Stimulated activated naive CD8-positive, alpha-beta T cell treated with anti-CD3 and anti-CD28 coated beads, Interleukin-15, amount 100 ng/mL, for 72 hours (primary cell): Measurements from ENCODE around the gene IFT20.
A peak's percentile ranks its signal among the peaks of the same experiment; 100 is the strongest.

Experiments
- ATAC-seq: fragments of 150-1000 bp; cut with Tn5 transposase; 2 replicates; pipeline ENCODE4 v1.10.0; 2021; ENCODE audit warnings: mild to moderate bottlenecking, moderate library complexity
- DNase-seq, 2 donors: peaks; one replicate each; pipeline ENCODE4 v3.0.0; 2021 to 2022
- H3K27ac Mint-ChIP-seq, 2 donors: one replicate each; pipeline ENCODE4 v1.8.0; 2022; ENCODE audit warnings: mild to moderate bottlenecking in 2 of 2, mixed read lengths in 2 of 2, moderate library complexity in 2 of 2
- H3K27me3 Mint-ChIP-seq: one replicate; pipeline ENCODE4 v1.8.0; 2022; ENCODE audit warnings: mixed read lengths
- H3K4me1 Mint-ChIP-seq: one replicate; pipeline ENCODE4 v1.8.0; 2022; ENCODE audit warnings: mild to moderate bottlenecking, mixed read lengths
- H3K4me3 Mint-ChIP-seq, 2 donors: one replicate each; pipeline ENCODE4 v1.8.0; 2022; ENCODE audit warnings: mild to moderate bottlenecking in 2 of 2, mixed read lengths in 2 of 2, moderate library complexity in 1 of 2
- H3K9me3 Mint-ChIP-seq, 2 donors: one replicate each; pipeline ENCODE4 v1.8.0; 2022; ENCODE audit warnings: mixed read lengths in 2 of 2

Gene IFT20

GRCh38 chr17:28368306-28368831, 33.1 kb upstream of the IFT20 start:
- no peaks in the 10 kb centered on the region for H3K9me3 Mint-ChIP-seq
- H3K27ac Mint-ChIP-seq = peak overlapping the region in 1 of 2 donors; percentile 83
- ATAC-seq = no peak
- H3K4me1 Mint-ChIP-seq = peaks cover 26% of the 10 kb centered on the region
- DNase-seq = no peak
- H3K27me3 Mint-ChIP-seq = no peaks in the 10 kb centered on the region
- no peak overlapping the region for H3K4me3 Mint-ChIP-seq

GRCh38 chr17:28367641-28368305, 32.5 kb upstream of the IFT20 start:
- peak overlapping the region in 1 of 2 donors; percentile 83 for H3K27ac Mint-ChIP-seq
- ATAC-seq (no peak), DNase-seq (no peak)
- peaks cover 20% of the 10 kb centered on the region for H3K4me1 Mint-ChIP-seq
- H3K9me3 Mint-ChIP-seq = no peaks in the 10 kb centered on the region
- no peak overlapping the region for H3K4me3 Mint-ChIP-seq
- no peaks in the 10 kb centered on the region for H3K27me3 Mint-ChIP-seq

- Mint-ChIP-seq H3K9me3 (no peaks in the 10 kb centered on the region), H3K27me3 (no peaks in the 10 kb centered on the region), H3K27ac (no peak overlapping the region), H3K4me3 (no peak overlapping the region), H3K4me1 (peaks cover 15% of the 10 kb centered on the region)
- ATAC-seq = no peak
- no peak for DNase-seq
These were observed 31.3 kb upstream of the IFT20 start for GRCh38 chr17:28366605-28367004.

GRCh38 chr17:28365487-28365886, 30.2 kb upstream of the IFT20 start:
- Mint-ChIP-seq H3K4me3 (no peak overlapping the region), H3K27ac (no peak overlapping the region), H3K4me1 (peaks cover 6% of the 10 kb centered on the region), H3K9me3 (no peaks in the 10 kb centered on the region), H3K27me3 (no peaks in the 10 kb centered on the region)
- no peak for DNase-seq
- ATAC-seq = no peak

GRCh38 chr17:28364665-28365363, 29.5 kb upstream of the IFT20 start, which contains the start of gene SEBOX:
TSS of gene SEBOX (minus strand) at chr17:28365199. CDS start at chr17:28365151, 48 bp downstream.
- ATAC-seq (no peak), DNase-seq (no peak)
- Mint-ChIP-seq H3K4me1 (no peaks in the 10 kb centered on the region), H3K4me3 (no peak within 1 kb of the TSS), H3K27ac (no peak within 1 kb of the TSS), H3K27me3 (no peaks in the 10 kb centered on the region), H3K9me3 (no peaks in the 10 kb centered on the region)

GRCh38 chr17:28363776-28364650, 28.7 kb upstream of the IFT20 start:
- ATAC-seq = no peak
- H3K9me3 Mint-ChIP-seq = no peaks in the 10 kb centered on the region
- H3K27ac Mint-ChIP-seq = no peak overlapping the region
- peaks cover 3% of the 10 kb centered on the region for H3K4me1 Mint-ChIP-seq
- no peak for DNase-seq
- H3K4me3 Mint-ChIP-seq = no peak overlapping the region
- H3K27me3 Mint-ChIP-seq = no peaks in the 10 kb centered on the region

GRCh38 chr17:28363186-28363585, 27.9 kb upstream of the IFT20 start:
- Mint-ChIP-seq H3K4me1 (peaks cover 8% of the 10 kb centered on the region), H3K4me3 (no peak overlapping the region), H3K27ac (no peak overlapping the region), H3K9me3 (no peaks in the 10 kb centered on the region), H3K27me3 (no peaks in the 10 kb centered on the region)
- ATAC-seq (no peak), DNase-seq (no peak)

- Mint-ChIP-seq H3K9me3 (no peaks in the 10 kb centered on the region), H3K4me1 (peaks cover 42% of the 10 kb centered on the region)
These were observed 22.6 kb upstream of the IFT20 start for GRCh38 chr17:28357901-28358197.

GRCh38 chr17:28357061-28357900, 22.0 kb upstream of the IFT20 start, which contains the start of gene POLDIP2:
TSS of gene POLDIP2 (minus strand) at chr17:28357527. CDS start at chr17:28357448, 79 bp downstream.
- no peaks in the 10 kb centered on the region for H3K9me3 Mint-ChIP-seq
- DNase-seq = peak; percentile 97
- H3K4me3 Mint-ChIP-seq = peak within 1 kb of the TSS; percentile 95 to 97
- peaks cover 42% of the 10 kb centered on the region for H3K4me1 Mint-ChIP-seq
- H3K27ac Mint-ChIP-seq = peak within 1 kb of the TSS; percentile 95 to 98
- ATAC-seq = peak; percentile 100
- H3K27me3 Mint-ChIP-seq = no peaks in the 10 kb centered on the region

More at GRCh38 chr17:28357901-28358197, 22.6 kb upstream of the IFT20 start:
- peak overlapping the region; percentile 95 to 98 for H3K27ac Mint-ChIP-seq
- DNase-seq (no peak), ATAC-seq (no peak)
- H3K27me3 Mint-ChIP-seq = no peaks in the 10 kb centered on the region
- peak overlapping the region; percentile 95 to 97 for H3K4me3 Mint-ChIP-seq

GRCh38 chr17:28350271-28350670, 15.0 kb upstream of the IFT20 start:
- ATAC-seq (no peak), DNase-seq (no peak)
- no peak overlapping the region for H3K4me3 Mint-ChIP-seq
- peaks cover 10% of the 10 kb centered on the region for H3K4me1 Mint-ChIP-seq
- no peaks in the 10 kb centered on the region for H3K9me3 Mint-ChIP-seq
- H3K27ac Mint-ChIP-seq = no peak overlapping the region
- H3K27me3 Mint-ChIP-seq = no peaks in the 10 kb centered on the region

GRCh38 chr17:28348979-28349378, 13.7 kb upstream of the IFT20 start:
- Mint-ChIP-seq H3K4me1 (peaks cover 1% of the 10 kb centered on the region), H3K9me3 (no peaks in the 10 kb centered on the region), H3K4me3 (no peak overlapping the region), H3K27ac (no peak overlapping the region), H3K27me3 (no peaks in the 10 kb centered on the region)
- no peak for ATAC-seq
- DNase-seq = no peak

- peaks cover 7% of the 10 kb centered on the region for H3K4me1 Mint-ChIP-seq
- ATAC-seq (no peak), DNase-seq (no peak)
- no peaks in the 10 kb centered on the region for H3K9me3 Mint-ChIP-seq
- no peaks in the 10 kb centered on the region for H3K27me3 Mint-ChIP-seq
- H3K27ac Mint-ChIP-seq = peak overlapping the region in 1 of 2 donors; percentile 44
- H3K4me3 Mint-ChIP-seq = no peak overlapping the region
These were observed 12.1 kb upstream of the IFT20 start for GRCh38 chr17:28347261-28347891.

GRCh38 chr17:28346746-28347246, 11.5 kb upstream of the IFT20 start:
- Mint-ChIP-seq H3K27ac (no peak overlapping the region), H3K4me3 (no peak overlapping the region), H3K4me1 (peaks cover 7% of the 10 kb centered on the region), H3K27me3 (no peaks in the 10 kb centered on the region), H3K9me3 (no peaks in the 10 kb centered on the region)
- no peak for ATAC-seq
- DNase-seq = no peak

GRCh38 chr17:28346199-28346580, 10.9 kb upstream of the IFT20 start:
- DNase-seq = no peak
- H3K27ac Mint-ChIP-seq = peak overlapping the region in 1 of 2 donors; percentile 63
- peaks cover 7% of the 10 kb centered on the region for H3K4me1 Mint-ChIP-seq
- no peak overlapping the region for H3K4me3 Mint-ChIP-seq
- ATAC-seq = no peak
- no peaks in the 10 kb centered on the region for H3K9me3 Mint-ChIP-seq
- H3K27me3 Mint-ChIP-seq = no peaks in the 10 kb centered on the region
